HUES64 (cell line): Measurements from ENCODE around the gene PCBD1.

ENCODE experiments used
- H3K27ac ChIP-seq: 2 replicates; pipeline ENCODE4 v1.7.0; 2013; ENCODE audit warnings: low read depth, low read length, inconsistent platforms
- H3K27me3 ChIP-seq: 2 replicates; pipeline ENCODE4 v1.6.1; 2013; ENCODE audit warnings: mild to moderate bottlenecking, low read length; ENCODE audit not compliant: insufficient read depth
- H3K36me3 ChIP-seq: 2 replicates; pipeline ENCODE4 v1.6.1; 2013; ENCODE audit warnings: mild to moderate bottlenecking, low read length; ENCODE audit not compliant: insufficient read depth
- H3K4me1 ChIP-seq: 2 replicates; pipeline ENCODE4 v1.6.1; 2013; ENCODE audit warnings: mild to moderate bottlenecking, low read length, moderate library complexity; ENCODE audit not compliant: insufficient read depth
- H3K4me3 ChIP-seq: 2 replicates; pipeline ENCODE4 v1.5.1; 2013; ENCODE audit warnings: mild to moderate bottlenecking, low read length, moderate library complexity
- H3K9ac ChIP-seq: 2 replicates; pipeline ENCODE4 v1.6.1; 2013; ENCODE audit warnings: mild to moderate bottlenecking, low read depth, low read length
- H3K9me3 ChIP-seq: 2 replicates; pipeline ENCODE4 v1.6.1; 2013; ENCODE audit warnings: low read depth, low read length; ENCODE audit not compliant: insufficient read depth
- WGBS: fragments of 150-250, 120-280 bp; methylation state at CpG from one replicate; pipeline ENCODE4 v1.1.7; 2013; ENCODE audit warnings: missing lambda C conversion rate; 5-methylcytosine and 5-hydroxymethylcytosine counted together

Gene PCBD1

GRCh38 chr10:70856454-70856853 is 31.9 kb downstream of the PCBD1 start:
- Histone ChIP-seq H3K9me3 (no peaks in the 10 kb centered on the region), H3K36me3 (peaks cover 90% of the 10 kb centered on the region), H3K4me1 (no peaks in the 10 kb centered on the region), H3K27me3 (no peaks in the 10 kb centered on the region), H3K27ac (no peak overlapping the region), H3K9ac (no peak overlapping the region), H3K4me3 (no peak overlapping the region)
- WGBS, result 98% methylated on average over 2 of the region's 2 CpGs

- no peaks in the 10 kb centered on the region for H3K9me3 ChIP-seq
- H3K4me3 ChIP-seq, result no peak overlapping the region
- no peak overlapping the region for H3K27ac ChIP-seq
- no peaks in the 10 kb centered on the region for H3K27me3 ChIP-seq
- no peaks in the 10 kb centered on the region for H3K4me1 ChIP-seq
- peaks cover 81% of the 10 kb centered on the region for H3K36me3 ChIP-seq
- 96% methylated on average over 1 of the region's 1 CpG for WGBS
- H3K9ac ChIP-seq, result no peak overlapping the region
These were observed 34.9 kb downstream of the PCBD1 start for GRCh38 chr10:70853457-70853856.

GRCh38 chr10:70853038-70853437 is 35.3 kb downstream of the PCBD1 start:
- no peaks in the 10 kb centered on the region for H3K4me1 ChIP-seq
- no peak overlapping the region for H3K4me3 ChIP-seq
- 97% methylated on average over 3 of the region's 4 CpGs for whole genome bisulfite sequencing
- no peaks in the 10 kb centered on the region for H3K9me3 ChIP-seq
- no peaks in the 10 kb centered on the region for H3K27me3 ChIP-seq
- H3K27ac ChIP-seq, result no peak overlapping the region
- peaks cover 77% of the 10 kb centered on the region for H3K36me3 ChIP-seq
- H3K9ac ChIP-seq, result no peak overlapping the region

GRCh38 chr10:70851597-70852475 is 36.5 kb downstream of the PCBD1 start:
- H3K36me3 ChIP-seq, result peaks cover 73% of the 10 kb centered on the region
- H3K9ac ChIP-seq, result no peak overlapping the region
- H3K27me3 ChIP-seq, result no peaks in the 10 kb centered on the region
- H3K27ac ChIP-seq, result no peak overlapping the region
- H3K4me1 ChIP-seq, result no peaks in the 10 kb centered on the region
- no peak overlapping the region for H3K4me3 ChIP-seq
- no peaks in the 10 kb centered on the region for H3K9me3 ChIP-seq
- WGBS, result 95% methylated on average over 5 of the region's 5 CpGs

- Histone ChIP-seq H3K27me3 (no peaks in the 10 kb centered on the region), H3K9ac (no peak overlapping the region), H3K9me3 (no peaks in the 10 kb centered on the region), H3K27ac (no peak overlapping the region), H3K4me1 (no peaks in the 10 kb centered on the region), H3K4me3 (no peak overlapping the region), H3K36me3 (peaks cover 75% of the 10 kb centered on the region)
- WGBS, result 95% methylated on average over 3 of the region's 3 CpGs
These were observed 38.3 kb downstream of the PCBD1 start for GRCh38 chr10:70850097-70850496.

- Histone ChIP-seq H3K36me3 (peaks cover 73% of the 10 kb centered on the region), H3K9me3 (no peaks in the 10 kb centered on the region), H3K27me3 (no peaks in the 10 kb centered on the region), H3K4me1 (no peaks in the 10 kb centered on the region), H3K9ac (no peak overlapping the region), H3K4me3 (no peak overlapping the region), H3K27ac (no peak overlapping the region)
- 97% methylated on average over 2 of the region's 2 CpGs for WGBS
These were observed 38.8 kb downstream of the PCBD1 start for GRCh38 chr10:70849582-70850016.

- H3K4me3 ChIP-seq, result no peak overlapping the region
- H3K9ac ChIP-seq, result no peak overlapping the region
- no peaks in the 10 kb centered on the region for H3K9me3 ChIP-seq
- H3K4me1 ChIP-seq, result no peaks in the 10 kb centered on the region
- no peak overlapping the region for H3K27ac ChIP-seq
- H3K27me3 ChIP-seq, result no peaks in the 10 kb centered on the region
- WGBS, result no CpG with 5 or more reads among the region's 1 CpG
- H3K36me3 ChIP-seq, result peaks cover 66% of the 10 kb centered on the region
These were observed 40.6 kb downstream of the PCBD1 start for GRCh38 chr10:70847659-70848360.

GRCh38 chr10:70846795-70847194 is 41.6 kb downstream of the PCBD1 start:
- no peak overlapping the region for H3K27ac ChIP-seq

GRCh38 chr10:70845816-70846215 is 42.5 kb downstream of the PCBD1 start:
- no peaks in the 10 kb centered on the region for H3K4me1 ChIP-seq
- H3K9me3 ChIP-seq, result no peaks in the 10 kb centered on the region
- WGBS, result 94% methylated on average over 1 of the region's 1 CpG

More at GRCh38 chr10:70846795-70847194, 41.6 kb downstream of the PCBD1 start:
- H3K9me3 ChIP-seq, result no peaks in the 10 kb centered on the region
- no peak overlapping the region for H3K4me3 ChIP-seq
- WGBS, result 96% methylated on average over 2 of the region's 2 CpGs
- H3K36me3 ChIP-seq, result peaks cover 57% of the 10 kb centered on the region
- H3K27me3 ChIP-seq, result no peaks in the 10 kb centered on the region
- no peak overlapping the region for H3K9ac ChIP-seq
- H3K4me1 ChIP-seq, result no peaks in the 10 kb centered on the region

GRCh38 chr10:70845256-70845655 is 43.1 kb downstream of the PCBD1 start:
- H3K36me3 ChIP-seq, result peaks cover 44% of the 10 kb centered on the region
- WGBS, result 96% methylated on average over 1 of the region's 2 CpGs
- H3K4me3 ChIP-seq, result no peak overlapping the region
- no peaks in the 10 kb centered on the region for H3K4me1 ChIP-seq
- H3K9me3 ChIP-seq, result no peaks in the 10 kb centered on the region
- H3K27me3 ChIP-seq, result no peaks in the 10 kb centered on the region
- no peak overlapping the region for H3K27ac ChIP-seq
- no peak overlapping the region for H3K9ac ChIP-seq

More at GRCh38 chr10:70845816-70846215, 42.5 kb downstream of the PCBD1 start:
- H3K9ac ChIP-seq, result no peak overlapping the region
- no peak overlapping the region for H3K4me3 ChIP-seq
- H3K27me3 ChIP-seq, result no peaks in the 10 kb centered on the region
- peaks cover 48% of the 10 kb centered on the region for H3K36me3 ChIP-seq
- no peak overlapping the region for H3K27ac ChIP-seq

GRCh38 chr10:70843776-70844489 is 44.4 kb downstream of the PCBD1 start:
- WGBS, result 81% methylated on average over 2 of the region's 2 CpGs
- no peaks in the 10 kb centered on the region for H3K4me1 ChIP-seq

More at GRCh38 chr10:70843776-70844489, 44.4 kb downstream of the PCBD1 start:
- no peak overlapping the region for H3K4me3 ChIP-seq
- no peaks in the 10 kb centered on the region for H3K27me3 ChIP-seq
- H3K9ac ChIP-seq, result no peak overlapping the region
- no peaks in the 10 kb centered on the region for H3K9me3 ChIP-seq
- peaks cover 50% of the 10 kb centered on the region for H3K36me3 ChIP-seq
- H3K27ac ChIP-seq, result no peak overlapping the region
